GM03348 (cell line): ENCODE data around the gene NDUFA3.
A peak's percentile ranks its signal among the peaks of the same experiment; 100 is the strongest.

ENCODE experiments used
- DNase-seq: peaks from one replicate; pipeline ENCODE4 v3.0.0; 2012; ENCODE audit warnings: low spot score

NDUFA3 gene

DNA sequence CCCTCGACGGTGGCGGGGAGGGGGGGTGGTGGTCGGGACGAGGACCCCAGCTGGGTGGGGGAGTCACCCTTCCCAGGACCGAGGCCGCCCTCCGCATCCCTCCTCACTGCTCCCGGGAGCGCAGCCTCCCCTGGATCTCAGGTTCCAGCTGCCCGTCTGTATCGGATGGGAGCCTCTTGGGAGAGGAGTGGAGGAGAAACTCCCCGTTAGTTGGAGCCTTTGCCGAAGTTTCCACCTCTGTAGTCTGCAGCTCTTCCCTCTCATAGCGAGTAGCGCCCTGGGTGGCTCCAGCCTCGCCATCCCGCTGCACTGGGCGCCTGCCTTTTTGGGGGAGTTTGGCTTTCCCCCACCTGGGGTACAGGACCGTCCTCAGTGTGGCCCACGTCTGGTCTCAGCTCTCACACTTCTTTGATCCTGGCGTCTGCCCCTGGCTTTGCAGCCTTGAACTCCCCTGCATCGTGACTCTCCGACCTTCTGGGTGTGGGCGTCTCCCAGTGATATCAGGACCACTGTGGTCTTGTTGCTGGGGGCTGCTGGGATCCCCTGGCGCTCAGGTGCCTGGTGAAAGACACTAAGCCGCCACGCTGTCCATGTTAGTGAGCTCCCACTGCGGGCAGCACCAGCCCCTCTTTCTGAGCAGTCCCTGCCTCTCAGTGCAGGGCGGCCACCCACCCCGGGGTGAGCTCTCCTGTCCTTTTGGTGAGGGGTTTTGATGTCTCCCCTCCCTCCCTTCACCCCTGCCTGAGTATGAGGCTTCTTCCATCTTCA is 36.0 kb downstream of the NDUFA3 start:
- DNase-seq: no peak

GRCh38 chr19:54141356-54141755 is 38.7 kb downstream of the NDUFA3 start:
- DNase-seq: peak; percentile 50

DNA sequence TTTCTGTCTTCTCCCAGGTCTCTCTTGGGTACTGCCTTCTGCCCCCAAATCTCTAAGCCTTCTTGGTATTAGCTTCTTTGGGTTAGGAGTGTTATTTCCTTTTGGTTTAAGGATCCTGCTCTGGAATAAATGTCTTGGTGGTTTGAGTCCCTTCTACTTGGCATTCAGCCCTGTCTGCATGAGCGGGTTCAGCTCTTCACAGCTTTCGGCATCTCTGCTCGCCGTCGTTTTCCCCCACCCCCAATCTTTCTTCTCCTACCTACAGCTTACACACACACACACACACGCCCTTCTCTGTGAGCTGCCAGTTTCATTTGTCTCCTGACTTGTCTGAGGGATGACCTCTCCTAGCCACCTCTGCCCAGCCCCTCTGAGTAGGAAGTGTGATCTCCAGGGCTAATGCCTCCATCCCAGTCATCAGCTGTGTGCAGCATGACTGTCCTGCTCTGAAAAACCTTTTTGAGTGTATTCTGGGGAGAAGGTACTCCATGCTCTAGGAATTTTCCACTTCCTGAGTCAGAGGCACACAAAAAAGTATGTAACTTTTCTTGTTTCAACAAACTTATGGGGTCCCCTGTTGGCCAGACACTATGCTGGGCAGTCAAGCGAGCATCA is 39.6 kb downstream of the NDUFA3 start:
- DNase-seq: no peak

DNA sequence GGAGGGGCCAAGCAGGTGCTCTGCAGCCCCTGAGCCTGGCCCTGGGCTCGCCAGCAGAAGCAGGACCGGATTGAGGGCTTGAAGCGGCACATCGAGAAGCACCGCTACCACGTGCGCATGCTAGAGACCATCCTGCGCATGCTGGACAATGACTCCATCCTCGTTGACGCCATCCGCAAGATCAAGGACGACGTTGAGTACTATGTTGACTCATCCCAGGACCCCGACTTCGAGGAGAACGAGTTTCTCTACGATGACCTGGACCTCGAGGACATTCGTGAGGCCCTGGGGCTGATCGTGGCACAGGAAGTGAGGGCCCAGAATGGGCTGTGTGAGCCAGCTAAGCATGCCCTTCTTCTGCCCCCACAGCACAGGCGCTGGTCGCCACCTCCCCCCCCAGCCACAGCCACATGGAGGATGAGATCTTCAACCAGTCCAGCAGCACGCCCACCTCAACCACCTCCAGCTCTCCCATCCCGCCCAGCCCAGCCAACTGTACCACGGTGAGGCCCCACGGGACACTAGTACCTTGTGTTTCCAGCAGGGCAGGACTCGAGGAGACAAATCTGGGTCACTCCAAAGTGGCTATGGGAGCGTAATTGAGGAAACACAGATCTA is 43.0 kb downstream of the NDUFA3 start:
- no peak for DNase-seq

GRCh38 chr19:54147676-54148075 is 45.0 kb downstream of the NDUFA3 start:
- DNase-seq: no peak

DNA sequence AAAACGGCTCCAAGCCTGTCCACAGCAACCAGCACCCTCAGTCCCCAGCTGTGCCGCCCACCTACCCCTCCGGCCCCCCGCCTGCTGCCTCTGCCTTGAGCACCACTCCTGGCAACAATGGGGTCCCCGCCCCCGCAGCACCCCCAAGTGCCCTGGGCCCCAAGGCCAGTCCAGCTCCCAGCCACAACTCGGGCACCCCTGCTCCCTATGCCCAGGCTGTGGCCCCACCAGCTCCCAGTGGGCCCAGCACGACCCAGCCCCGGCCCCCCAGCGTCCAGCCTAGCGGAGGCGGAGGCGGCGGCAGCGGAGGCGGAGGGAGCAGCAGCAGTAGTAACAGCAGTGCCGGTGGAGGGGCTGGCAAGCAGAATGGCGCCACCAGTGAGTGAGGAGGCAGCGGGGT is 45.5 kb downstream of the NDUFA3 start:
- DNase-seq: no peak

GRCh38 chr19:54149021-54149812 is 46.6 kb downstream of the NDUFA3 start:
- no peak for DNase-seq

GRCh38 chr19:54151362-54152035 is 48.8 kb downstream of the NDUFA3 start:
- DNase-seq: no peak

DNA sequence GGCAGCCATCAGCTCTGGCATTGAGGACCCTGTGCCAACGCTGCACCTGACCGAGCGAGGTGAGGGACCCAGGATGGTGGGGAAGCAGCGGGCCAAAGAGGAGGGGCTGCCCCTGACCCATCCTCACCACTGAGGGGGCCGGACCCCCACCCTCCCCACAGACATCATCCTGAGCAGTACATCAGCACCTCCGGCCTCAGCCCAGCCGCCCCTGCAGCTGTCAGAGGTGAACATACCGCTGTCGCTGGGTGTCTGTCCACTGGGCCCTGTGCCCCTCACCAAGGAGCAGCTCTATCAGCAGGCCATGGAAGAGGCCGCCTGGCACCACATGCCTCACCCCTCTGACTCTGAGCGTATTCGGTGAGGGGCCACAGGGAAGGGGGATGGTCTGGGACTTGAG is 49.6 kb downstream of the NDUFA3 start:
- DNase-seq: no peak

DNA sequence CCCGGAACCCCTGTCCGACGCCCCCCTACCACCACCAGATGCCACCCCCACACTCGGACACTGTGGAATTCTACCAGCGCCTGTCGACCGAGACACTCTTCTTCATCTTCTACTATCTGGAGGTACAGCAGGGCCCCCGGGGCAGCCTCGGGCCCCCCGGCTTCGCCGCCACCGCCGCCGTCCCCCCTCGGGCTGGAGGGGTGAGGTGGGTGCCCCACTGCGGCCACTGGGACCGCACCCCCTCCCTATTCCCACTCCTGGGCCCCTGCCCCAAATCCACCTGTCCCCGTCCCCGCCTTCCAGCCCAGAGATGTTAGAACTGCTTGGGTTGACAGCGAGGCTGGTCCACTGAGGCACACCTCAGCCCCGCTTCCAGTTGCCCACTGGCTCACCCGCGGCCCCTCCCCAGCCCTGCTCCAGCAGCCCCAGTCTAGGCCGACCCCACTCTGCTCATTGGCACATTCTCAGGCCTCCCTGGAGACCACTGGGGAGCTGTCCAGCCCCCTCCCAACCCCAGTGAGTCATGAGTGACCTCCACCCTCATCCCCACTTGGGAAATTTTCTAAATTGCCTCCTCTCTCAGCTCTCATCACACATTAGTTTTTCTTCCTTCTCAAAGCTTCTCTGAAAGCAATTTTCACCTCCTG is 50.3 kb downstream of the NDUFA3 start:
- no peak for DNase-seq

- DNase-seq: no peak
Measured at GRCh38 chr19:54153731-54154326, 51.2 kb downstream of the NDUFA3 start.

GRCh38 chr19:54154603-54155345 is 52.1 kb downstream of the NDUFA3 start:
- DNase-seq: peak; percentile 27

GRCh38 chr19:54155694-54156093 is 53.0 kb downstream of the NDUFA3 start:
- no peak for DNase-seq

DNA sequence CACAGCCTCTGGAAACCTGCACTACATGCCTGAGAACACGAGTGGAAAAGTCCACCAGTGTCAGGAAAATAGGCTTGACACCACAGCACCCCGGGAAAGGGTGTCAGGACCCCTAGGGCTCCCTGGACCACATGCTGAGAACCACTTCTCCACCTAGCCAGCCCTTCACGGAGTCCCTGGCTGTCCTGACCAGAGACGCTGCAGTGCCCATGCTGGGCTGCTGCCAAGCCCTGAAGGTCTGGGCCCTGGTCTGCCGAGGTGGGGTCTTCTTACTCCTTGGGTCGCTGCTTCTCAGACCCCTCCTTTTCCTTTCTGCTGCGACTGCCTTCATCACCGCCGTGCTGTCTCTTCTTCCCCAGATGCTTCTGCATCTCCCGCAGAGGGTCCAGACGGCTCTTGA is 53.8 kb downstream of the NDUFA3 start:
- DNase-seq: no peak

GRCh38 chr19:54156953-54157352 is 54.3 kb downstream of the NDUFA3 start:
- DNase-seq: no peak
